ENCODE results near the gene ELL.

Gene ELL

DNA sequence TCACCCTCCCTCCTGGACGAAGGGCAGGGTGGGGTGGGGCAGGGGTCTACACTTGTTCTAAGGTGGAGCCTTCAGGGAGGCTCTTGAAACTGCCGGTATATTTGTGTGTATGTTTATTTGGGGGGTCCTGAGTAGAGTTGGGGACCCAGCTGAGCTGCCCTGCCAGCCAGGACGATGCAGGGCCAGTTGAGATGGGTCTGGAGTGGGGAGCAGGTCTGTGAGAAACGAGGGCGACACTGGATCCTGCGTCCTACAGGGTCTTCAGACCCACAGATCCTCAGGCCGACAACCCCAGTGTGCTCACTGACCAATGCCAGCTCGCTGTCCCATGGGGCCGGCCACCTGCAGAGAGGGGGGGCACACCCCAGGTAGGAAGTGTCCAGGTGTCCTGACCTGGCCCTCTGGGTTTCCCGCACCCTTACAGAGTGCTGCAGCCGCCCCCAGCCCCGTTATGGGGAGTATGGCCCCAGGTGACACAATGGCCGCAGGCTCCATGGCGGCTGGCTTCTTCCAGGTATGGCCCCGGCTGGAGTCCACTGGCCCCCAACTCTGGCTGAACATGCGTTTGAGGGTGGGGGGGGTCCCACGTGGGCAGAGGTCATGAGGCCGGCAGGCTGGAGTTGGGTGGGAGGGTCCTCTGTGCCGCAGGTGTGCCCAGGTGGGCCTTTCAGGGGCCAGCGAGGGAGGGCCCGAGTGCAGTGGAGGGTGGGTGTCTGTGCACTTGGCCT lies 91.3 kb downstream of the ELL start:
- Histone ChIP-seq H3K9me3 (no peaks in the 10 kb centered on the region), H3K4me3 (ENCODE audit: low read depth, low read length) (no peak overlapping the region), H3K4me1 (peaks cover 43% of the 10 kb centered on the region), H3K27me3 (no peaks in the 10 kb centered on the region), H3K36me3 (peaks cover 29% of the 10 kb centered on the region)
- DNase-seq = peak; percentile 20
- TF ChIP-seq, protein P1, sequence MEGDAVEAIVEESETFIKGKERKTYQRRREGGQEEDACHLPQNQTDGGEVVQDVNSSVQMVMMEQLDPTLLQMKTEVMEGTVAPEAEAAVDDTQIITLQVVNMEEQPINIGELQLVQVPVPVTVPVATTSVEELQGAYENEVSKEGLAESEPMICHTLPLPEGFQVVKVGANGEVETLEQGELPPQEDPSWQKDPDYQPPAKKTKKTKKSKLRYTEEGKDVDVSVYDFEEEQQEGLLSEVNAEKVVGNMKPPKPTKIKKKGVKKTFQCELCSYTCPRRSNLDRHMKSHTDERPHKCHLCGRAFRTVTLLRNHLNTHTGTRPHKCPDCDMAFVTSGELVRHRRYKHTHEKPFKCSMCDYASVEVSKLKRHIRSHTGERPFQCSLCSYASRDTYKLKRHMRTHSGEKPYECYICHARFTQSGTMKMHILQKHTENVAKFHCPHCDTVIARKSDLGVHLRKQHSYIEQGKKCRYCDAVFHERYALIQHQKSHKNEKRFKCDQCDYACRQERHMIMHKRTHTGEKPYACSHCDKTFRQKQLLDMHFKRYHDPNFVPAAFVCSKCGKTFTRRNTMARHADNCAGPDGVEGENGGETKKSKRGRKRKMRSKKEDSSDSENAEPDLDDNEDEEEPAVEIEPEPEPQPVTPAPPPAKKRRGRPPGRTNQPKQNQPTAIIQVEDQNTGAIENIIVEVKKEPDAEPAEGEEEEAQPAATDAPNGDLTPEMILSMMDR (IDR thresholded peaks at IDR 0.05; ENCODE audit: low read depth, low read length) = no peak

DNA sequence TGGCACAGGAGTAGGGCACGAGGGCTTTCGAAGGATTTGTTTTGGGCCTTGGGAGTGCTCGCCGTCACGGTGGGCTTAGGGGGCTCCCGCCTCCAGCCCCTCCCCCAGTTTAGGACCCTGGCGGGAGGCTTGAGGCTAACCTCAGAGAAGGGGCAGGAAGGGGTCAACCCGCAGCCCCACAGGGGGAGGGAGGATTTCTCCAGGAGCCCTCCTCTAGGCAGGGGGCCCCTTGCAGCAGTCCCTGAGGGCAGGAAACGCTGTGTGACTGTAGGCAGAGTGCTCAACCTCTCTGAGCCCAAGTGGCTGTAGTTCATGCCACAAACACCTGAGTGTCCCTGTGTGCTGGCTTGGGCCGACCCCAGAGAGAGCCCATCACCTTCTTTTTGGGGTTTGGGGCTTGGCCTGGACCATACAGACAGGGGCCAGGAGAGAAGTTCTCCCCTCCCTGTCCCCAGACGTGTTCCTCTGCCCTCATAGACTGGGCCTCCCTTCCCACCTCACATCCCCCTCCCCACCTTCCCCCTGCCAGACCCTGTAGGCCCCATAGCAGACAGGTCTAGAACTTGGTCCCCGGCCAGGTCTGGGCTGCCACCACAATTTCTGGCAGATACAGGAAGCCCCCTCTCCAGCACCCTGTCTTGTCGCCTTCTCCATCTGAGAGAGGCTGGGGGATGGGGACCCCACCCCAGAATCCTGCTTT lies 92.0 kb downstream of the ELL start:
- peak; percentile 24 for DNase-seq
- Histone ChIP-seq H3K4me3 (ENCODE audit: low read depth, low read length) (peak overlapping the region; percentile 60), H3K36me3 (peaks cover 21% of the 10 kb centered on the region), H3K27me3 (no peaks in the 10 kb centered on the region), H3K4me1 (peaks cover 43% of the 10 kb centered on the region), H3K9me3 (no peaks in the 10 kb centered on the region)
- TF ChIP-seq, protein P1 (IDR thresholded peaks at IDR 0.05; ENCODE audit: low read depth, low read length) = no peak

DNA sequence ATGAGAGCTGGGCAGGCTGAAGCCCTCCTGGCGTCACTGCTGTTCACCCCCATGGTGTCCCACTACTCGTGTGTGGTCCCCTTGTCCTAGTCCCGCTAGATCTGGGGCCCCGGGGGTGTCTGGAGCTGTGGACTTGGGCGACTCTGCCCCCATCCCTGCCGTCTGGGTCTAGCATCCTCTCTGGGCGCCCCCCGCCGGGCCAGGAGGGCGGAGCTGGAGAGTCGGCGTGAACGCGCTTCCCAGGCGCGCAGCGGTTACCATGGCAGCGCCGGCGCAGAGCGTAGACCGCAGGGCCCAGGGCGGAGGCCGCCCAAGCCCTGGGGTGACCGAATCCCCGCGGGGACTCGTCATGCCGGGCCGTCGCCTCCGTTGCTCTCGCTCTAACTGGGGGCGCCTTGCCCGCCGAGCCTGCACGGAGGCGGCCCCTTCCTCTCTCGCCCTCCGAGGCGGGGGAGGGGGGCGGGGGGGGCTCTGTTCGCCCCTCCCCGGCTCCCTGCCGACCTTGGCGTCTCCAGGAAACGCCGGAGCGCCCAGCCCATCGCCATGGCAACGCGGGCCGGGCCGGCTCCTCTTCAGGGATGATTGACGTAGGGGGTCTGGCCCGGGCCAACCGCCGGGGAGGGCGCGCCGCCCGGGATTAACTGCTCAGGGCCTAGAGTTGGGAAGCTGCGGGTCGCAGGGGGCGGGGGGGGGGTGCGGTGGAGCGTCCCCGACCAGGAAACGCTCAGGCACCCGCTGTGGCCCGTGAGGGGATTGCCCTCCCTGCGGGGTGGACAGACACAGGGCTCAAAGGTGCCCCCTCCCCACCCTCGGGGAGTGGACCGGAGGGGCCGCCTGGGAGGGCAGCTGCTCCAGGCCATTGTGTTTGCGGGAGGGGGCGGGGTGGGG lies 92.8 kb downstream of the ELL start:
- peak; percentile 94 for DNase-seq
- no peaks in the 10 kb centered on the region for H3K9me3 ChIP-seq
- peaks cover 36% of the 10 kb centered on the region for H3K4me1 ChIP-seq
- TF ChIP-seq, protein P1 (IDR thresholded peaks at IDR 0.05; ENCODE audit: low read depth, low read length) = no peak
- H3K36me3 ChIP-seq = peaks cover 18% of the 10 kb centered on the region
- peak overlapping the region; percentile 60 for H3K4me3 ChIP-seq (ENCODE audit: low read depth, low read length)
- no peaks in the 10 kb centered on the region for H3K27me3 ChIP-seq

DNA sequence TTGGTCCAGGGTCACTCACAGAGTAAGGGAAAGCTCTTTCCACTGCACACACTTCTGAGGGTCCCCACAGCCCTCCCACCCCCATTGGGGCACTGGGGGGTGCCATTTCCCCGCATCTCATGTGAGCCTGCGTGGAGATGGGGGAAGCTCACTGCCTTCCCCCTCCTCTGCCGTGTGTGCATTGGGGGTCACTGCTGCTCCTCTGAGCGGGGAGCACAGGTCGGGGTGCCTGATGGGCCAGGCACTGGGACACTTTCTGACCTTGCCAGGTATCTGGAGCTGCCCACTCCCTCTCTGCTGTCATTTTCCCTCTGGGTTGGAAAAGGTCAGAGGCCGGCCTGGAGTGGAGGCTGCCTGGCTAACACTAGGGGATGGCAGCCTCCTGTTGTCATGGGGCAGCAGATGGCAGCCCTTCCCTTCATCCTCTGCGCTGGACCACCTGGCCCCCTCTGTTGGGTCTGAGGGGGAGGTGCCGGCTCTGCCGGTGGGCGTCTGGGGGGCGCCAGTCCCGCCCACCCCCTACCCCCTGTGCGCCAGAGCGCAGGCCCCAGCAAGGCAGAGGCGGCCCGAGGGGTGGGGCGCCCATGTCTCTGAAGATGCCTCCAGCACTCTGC lies 93.6 kb downstream of the ELL start:
- DNase-seq = no peak
- Histone ChIP-seq H3K4me1 (peaks cover 36% of the 10 kb centered on the region), H3K4me3 (ENCODE audit: low read depth, low read length) (peak overlapping the region; percentile 60), H3K27me3 (no peaks in the 10 kb centered on the region), H3K36me3 (peaks cover 18% of the 10 kb centered on the region), H3K9me3 (no peaks in the 10 kb centered on the region)
- TF ChIP-seq, protein P1 (IDR thresholded peaks at IDR 0.05; ENCODE audit: low read depth, low read length) = no peak

DNA sequence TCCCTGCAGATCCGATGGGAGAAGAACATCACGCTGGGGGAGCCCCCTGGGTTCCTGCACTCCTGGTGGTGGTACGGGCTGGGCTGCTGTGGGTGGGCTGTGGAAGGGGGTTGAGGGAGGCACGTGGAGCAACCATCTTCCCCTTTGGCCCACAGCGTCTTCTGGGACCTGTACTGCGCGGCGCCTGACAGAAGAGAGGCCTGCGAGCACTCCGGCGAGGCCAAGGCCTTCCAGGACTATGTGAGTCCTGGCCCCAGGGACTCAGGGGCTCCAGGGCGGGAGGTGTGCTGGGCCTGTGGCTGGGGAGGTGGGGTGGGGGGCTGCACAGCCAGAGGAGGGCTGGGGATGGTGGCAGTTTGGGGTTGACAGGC lies 94.1 kb downstream of the ELL start:
- Histone ChIP-seq H3K9me3 (no peaks in the 10 kb centered on the region), H3K4me1 (peaks cover 31% of the 10 kb centered on the region), H3K4me3 (ENCODE audit: low read depth, low read length) (no peak overlapping the region), H3K27me3 (no peaks in the 10 kb centered on the region), H3K36me3 (peaks cover 13% of the 10 kb centered on the region)
- TF ChIP-seq, protein P1 (IDR thresholded peaks at IDR 0.05; ENCODE audit: low read depth, low read length) = no peak
- DNase-seq = peak; percentile 14
